ENCODE results near the gene PTP4A1. TPM values are rescaled to one million over a fixed set of nuclear protein-coding genes. Genes with fewer than 3 reads are reported as not detected.

PTP4A1 gene
- total RNA-seq, 2 donors from 2014 or later, result 46.4 to 77.0 TPM

DNA sequence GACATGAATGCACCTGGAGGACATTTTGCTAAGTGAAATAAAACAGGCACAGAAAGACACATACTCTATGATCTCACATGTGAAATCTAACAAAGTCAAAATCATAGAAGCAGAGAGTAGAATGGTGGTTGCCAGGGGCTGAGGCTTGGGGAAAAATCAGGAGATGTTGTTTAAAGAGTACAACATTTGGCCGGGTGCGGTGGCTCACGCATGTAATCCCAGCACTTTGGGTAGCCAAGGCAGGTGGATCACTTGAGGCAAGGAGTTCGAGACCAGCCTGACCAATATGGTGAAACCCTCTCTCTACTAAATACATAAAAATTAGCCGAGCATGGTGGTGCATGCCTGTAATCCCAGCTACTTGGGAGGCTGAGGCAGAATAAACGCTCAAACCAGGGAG lies 26.0 kb upstream of the PTP4A1 start:
- H3K27ac Mint-ChIP-seq, result no peak overlapping the region
- H3K9me3 Mint-ChIP-seq, result peaks cover 0 to 5% of the 10 kb centered on the region in 2 donors
- DNase-seq (ENCODE audit: low spot score in 2 of 2) (no peak), ATAC-seq (no peak)
- H3K36me3 Mint-ChIP-seq, result no peaks in the 10 kb centered on the region

GRCh38 chr6:63546697-63547096 lies 25.6 kb upstream of the PTP4A1 start:
- DNase-seq (ENCODE audit: low spot score in 2 of 2) (no peak), ATAC-seq (no peak)
- Mint-ChIP-seq H3K36me3 (no peaks in the 10 kb centered on the region), H3K9me3 (peaks cover 0 to 5% of the 10 kb centered on the region in 2 donors), H3K27ac (no peak overlapping the region)

GRCh38 chr6:63549076-63549475 lies 23.2 kb upstream of the PTP4A1 start:
- Mint-ChIP-seq H3K9me3 (no peaks in the 10 kb centered on the region), H3K36me3 (no peaks in the 10 kb centered on the region), H3K27ac (no peak overlapping the region)
- DNase-seq (ENCODE audit: low spot score in 2 of 2), result no peak
- ATAC-seq, result no peak

GRCh38 chr6:63553208-63553607 lies 19.1 kb upstream of the PTP4A1 start:
- ATAC-seq (peak in 1 of 2 donors; percentile 29), DNase-seq (ENCODE audit: low spot score in 2 of 2) (no peak)
- no peaks in the 10 kb centered on the region for H3K9me3 Mint-ChIP-seq
- H3K27ac Mint-ChIP-seq, result no peak overlapping the region
- H3K36me3 Mint-ChIP-seq, result no peaks in the 10 kb centered on the region

DNA sequence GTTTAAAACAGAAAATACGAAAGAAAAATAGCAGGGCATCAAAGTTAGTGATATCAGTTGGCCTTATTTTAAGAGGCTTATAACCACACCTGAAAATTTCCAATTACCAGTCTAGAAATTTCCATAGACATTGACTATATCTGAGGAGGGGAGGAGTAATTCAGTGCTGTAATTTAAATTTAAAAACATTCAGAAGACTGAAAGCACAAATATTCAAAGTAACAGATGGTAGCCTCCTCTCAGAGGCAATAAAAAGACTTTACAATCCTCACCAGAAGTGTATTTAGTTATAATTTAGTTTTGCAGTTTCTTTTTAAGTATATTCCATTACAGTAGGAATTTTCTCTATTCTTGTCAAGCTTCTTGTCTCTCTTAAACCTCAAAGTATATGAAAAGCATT lies 18.4 kb upstream of the PTP4A1 start:
- no peak overlapping the region for H3K27ac Mint-ChIP-seq
- H3K36me3 Mint-ChIP-seq, result no peaks in the 10 kb centered on the region
- no peak for ATAC-seq
- DNase-seq (ENCODE audit: low spot score in 2 of 2), result no peak
- H3K9me3 Mint-ChIP-seq, result no peaks in the 10 kb centered on the region

DNA sequence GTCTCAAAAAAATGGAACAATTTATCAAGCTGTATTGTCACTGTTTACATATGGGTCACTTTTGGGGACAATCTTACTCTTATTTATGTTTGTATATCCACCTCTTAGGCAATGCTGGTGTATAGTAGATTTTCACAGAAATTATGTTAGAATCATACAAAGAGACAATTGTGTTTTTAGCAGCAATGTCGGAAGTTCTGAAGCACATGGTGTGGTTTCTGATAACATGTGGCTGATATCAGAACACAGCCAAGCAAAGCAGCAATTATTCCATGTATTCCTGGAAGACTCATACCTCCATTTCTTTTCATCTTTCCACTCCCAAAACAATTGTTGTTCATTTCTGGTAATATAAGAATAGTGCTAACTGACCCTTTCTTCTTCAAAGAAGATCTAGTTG lies 17.5 kb upstream of the PTP4A1 start:
- ATAC-seq (no peak), DNase-seq (ENCODE audit: low spot score in 2 of 2) (no peak)
- Mint-ChIP-seq H3K27ac (no peak overlapping the region), H3K9me3 (no peaks in the 10 kb centered on the region), H3K36me3 (no peaks in the 10 kb centered on the region)

GRCh38 chr6:63556369-63556768 lies 15.9 kb upstream of the PTP4A1 start:
- Mint-ChIP-seq H3K9me3 (no peaks in the 10 kb centered on the region), H3K27ac (no peak overlapping the region), H3K36me3 (no peaks in the 10 kb centered on the region)
- ATAC-seq (no peak), DNase-seq (ENCODE audit: low spot score in 2 of 2) (no peak)

DNA sequence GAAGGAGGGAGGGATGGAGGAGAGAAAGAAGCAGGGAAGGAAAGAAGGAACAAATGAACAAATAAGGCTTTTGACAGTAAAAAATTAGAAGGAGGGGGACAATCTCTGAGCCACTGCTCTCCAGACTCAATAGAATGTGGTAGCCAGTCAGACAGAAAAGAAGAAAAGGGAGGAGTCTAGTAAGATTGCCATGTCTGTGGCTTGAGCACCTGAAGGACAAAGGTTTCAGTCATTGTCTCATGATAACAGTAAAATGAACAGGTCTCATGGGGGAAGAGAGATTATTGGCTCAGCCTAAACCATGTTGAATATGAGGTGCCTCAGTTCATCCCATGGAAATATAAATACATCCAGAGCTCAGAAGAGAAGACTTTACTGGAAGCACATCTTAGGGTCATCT lies 14.0 kb upstream of the PTP4A1 start:
- no peaks in the 10 kb centered on the region for H3K9me3 Mint-ChIP-seq
- DNase-seq (ENCODE audit: low spot score in 2 of 2) (no peak), ATAC-seq (no peak)
- no peak overlapping the region for H3K27ac Mint-ChIP-seq
- H3K36me3 Mint-ChIP-seq, result no peaks in the 10 kb centered on the region

DNA sequence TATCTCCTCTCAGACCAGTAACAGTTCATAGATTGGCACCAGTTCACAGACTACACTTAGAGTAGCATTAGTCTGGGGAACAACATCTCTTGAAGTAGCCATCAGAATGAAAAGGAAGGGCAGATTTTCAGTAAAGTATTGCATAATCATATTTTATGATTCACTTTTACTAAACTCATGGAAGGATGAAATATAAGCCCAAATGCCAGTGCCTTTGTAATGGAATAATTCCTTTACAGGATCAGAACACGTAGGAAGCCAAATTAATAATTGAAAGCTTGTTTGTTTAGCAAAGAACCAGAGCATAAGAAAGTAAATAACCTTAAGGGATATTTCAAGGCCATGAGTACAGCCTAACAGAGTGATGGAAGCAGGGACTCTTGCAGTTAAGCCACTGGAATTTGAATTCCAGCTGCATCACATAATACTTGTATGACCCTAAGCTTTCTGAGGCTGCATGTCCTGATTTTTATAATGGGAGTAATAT lies 11.4 kb upstream of the PTP4A1 start:
- no peaks in the 10 kb centered on the region for H3K9me3 Mint-ChIP-seq
- H3K36me3 Mint-ChIP-seq, result no peaks in the 10 kb centered on the region
- ATAC-seq (no peak), DNase-seq (ENCODE audit: low spot score in 2 of 2) (no peak)
- H3K27ac Mint-ChIP-seq, result no peak overlapping the region

GRCh38 chr6:63561288-63561687 lies 11.0 kb upstream of the PTP4A1 start:
- no peaks in the 10 kb centered on the region for H3K36me3 Mint-ChIP-seq
- no peaks in the 10 kb centered on the region for H3K9me3 Mint-ChIP-seq
- ATAC-seq, result no peak
- no peak overlapping the region for H3K27ac Mint-ChIP-seq
- no peak for DNase-seq (ENCODE audit: low spot score in 2 of 2)

DNA sequence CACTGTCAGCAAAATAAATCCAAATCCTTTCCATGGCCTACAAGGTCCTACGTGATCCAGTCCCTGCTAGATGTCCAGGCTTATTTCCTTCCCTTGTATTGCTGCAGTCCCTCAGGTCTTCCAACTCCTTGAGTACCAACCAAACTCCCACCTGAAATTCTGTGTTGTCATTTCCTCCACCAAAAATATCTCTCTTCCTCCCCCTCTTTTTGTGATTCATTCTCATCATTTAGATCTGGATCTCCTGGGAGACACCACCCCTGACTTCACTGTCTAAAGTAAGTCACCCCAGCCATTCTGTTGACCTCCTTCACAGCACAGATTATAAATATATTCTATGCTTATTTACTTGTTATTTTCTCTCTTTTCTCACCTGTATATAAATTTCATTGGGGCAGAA lies 9.0 kb upstream of the PTP4A1 start:
- ATAC-seq (no peak), DNase-seq (ENCODE audit: low spot score in 2 of 2) (no peak)
- H3K9me3 Mint-ChIP-seq, result no peaks in the 10 kb centered on the region
- no peak overlapping the region for H3K27ac Mint-ChIP-seq
- H3K36me3 Mint-ChIP-seq, result no peaks in the 10 kb centered on the region

GRCh38 chr6:63565058-63565726 lies 7.1 kb upstream of the PTP4A1 start:
- Mint-ChIP-seq H3K36me3 (no peaks in the 10 kb centered on the region), H3K27ac (no peak overlapping the region), H3K9me3 (no peaks in the 10 kb centered on the region)
- DNase-seq (ENCODE audit: low spot score in 2 of 2) (no peak), ATAC-seq (no peak)

DNA sequence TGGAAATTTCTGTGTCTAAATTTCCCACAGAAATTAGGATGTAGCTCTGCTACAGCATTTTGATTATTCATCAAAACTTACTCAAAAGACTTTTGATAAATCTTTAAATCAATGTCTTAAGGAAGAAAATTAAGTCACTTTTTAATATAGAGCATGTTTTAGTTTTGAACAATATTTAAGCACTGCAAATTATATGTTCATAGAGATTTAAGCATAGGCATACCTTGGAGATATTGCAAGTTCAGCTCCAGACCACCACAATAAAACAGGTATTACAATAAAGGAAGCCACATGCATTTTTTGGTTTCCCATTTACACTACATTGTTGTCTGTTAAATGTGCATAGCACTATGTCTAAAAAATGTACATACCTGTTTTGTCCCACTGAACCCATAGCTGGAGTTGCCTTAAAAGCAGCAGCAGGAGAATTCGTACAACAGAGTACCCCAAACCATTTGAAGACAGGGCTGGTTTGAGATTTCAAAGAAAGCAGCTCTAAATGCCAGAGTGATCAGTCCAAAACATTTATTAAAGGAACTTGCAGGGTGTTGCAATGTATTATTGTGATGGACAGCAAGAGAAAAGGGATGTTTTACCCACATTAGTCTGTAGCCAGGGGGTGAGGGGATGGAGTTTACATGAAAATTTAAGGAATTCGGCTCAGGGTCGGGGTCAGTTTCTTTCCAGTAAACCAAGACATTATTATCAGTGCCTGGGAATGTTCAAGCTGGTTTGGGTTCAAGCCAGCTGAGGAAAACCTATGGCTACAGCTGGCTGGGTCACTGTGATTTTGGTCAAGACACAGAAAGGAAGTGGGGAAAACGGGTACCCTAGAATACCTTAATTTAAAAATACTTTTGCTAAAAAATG lies 6.3 kb upstream of the PTP4A1 start:
- DNase-seq (ENCODE audit: low spot score in 2 of 2), result no peak
- Mint-ChIP-seq H3K36me3 (no peaks in the 10 kb centered on the region), H3K9me3 (no peaks in the 10 kb centered on the region), H3K27ac (no peak overlapping the region)
- no peak for ATAC-seq

DNA sequence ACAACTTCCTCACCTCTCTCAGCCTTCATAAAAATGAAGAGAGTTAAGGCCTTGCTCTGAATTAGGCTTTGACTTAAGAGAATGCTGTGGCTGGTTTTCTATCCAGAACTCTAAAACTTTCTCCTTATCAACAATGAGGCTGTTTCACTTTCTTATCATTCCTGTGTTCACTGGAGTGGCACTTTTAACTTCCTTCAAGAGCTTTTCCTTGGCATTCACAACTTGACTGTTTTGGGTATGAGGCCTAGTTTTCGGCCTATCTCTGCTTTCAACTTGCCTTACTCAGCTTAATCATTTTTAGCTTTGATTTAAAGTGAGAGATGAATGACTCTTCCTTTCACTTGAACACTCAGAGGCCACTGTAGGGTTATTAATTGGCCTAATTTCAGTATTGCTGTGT lies 4.3 kb upstream of the PTP4A1 start:
- no peak for DNase-seq (ENCODE audit: low spot score in 2 of 2)
- Mint-ChIP-seq H3K9me3 (no peaks in the 10 kb centered on the region), H3K27ac (no peak overlapping the region), H3K36me3 (no peaks in the 10 kb centered on the region)
- ATAC-seq, result no peak

DNA sequence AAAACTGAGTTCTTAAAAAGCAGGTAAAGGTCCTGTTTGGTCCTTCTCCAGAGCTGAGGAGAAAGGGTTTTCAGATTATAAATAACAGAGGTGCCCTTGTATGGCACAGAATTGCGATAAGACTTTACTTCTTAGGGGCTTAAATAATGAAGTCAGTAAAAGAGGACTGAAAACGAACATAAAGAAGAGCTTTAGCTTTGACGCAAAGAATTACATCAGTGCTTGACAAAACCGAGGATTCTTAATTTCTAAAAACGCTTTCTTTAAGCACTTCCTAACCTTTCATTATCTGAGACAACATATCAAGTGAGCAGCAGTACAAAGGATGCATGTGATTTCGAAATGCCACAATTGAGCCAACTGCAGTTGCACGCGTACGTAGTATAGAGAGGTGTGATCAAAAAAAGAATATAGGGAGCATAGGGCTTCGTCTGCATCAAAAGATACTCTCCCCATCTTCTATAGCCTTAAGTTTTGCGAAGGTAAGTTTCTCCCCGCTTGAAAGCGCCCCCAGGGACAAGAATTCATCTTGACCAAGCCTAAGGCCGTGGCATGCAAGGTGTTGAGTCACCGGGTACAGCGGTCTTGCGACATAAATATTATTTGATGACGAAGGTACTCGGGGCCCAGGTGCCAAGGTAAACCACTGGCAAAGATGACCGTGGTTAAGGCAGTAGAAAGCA lies 778 bp upstream of the PTP4A1 start:
- H3K27ac Mint-ChIP-seq, result peak overlapping the region; percentile 65 to 93
- H3K9me3 Mint-ChIP-seq, result no peaks in the 10 kb centered on the region
- peak in 1 of 2 donors; percentile 39 for DNase-seq (ENCODE audit: low spot score in 2 of 2)
- ATAC-seq, result peak in 1 of 2 donors; percentile 39
- peaks cover 16 to 18% of the 10 kb centered on the region in 2 donors for H3K36me3 Mint-ChIP-seq

GRCh38 chr6:63572747-63573075 lies 431 bp downstream of the PTP4A1 start:
- peak in 1 of 2 donors; percentile 70 for DNase-seq (ENCODE audit: low spot score in 2 of 2)
- Mint-ChIP-seq H3K36me3 (peaks cover 19 to 22% of the 10 kb centered on the region in 2 donors), H3K9me3 (no peaks in the 10 kb centered on the region), H3K27ac (peak overlapping the region; percentile 65 to 93)
- ATAC-seq, result peak in 1 of 2 donors; percentile 0

Measured in activated naive CD4-positive, alpha-beta T cell treated with anti-CD3 and anti-CD28 coated beads, Interleukin-2, amount 50 U/mL, for 72 hours (primary cell).